A673 (cell line): Measurements from ENCODE around the gene EPHB6. TPM values are rescaled to one million over a fixed set of nuclear protein-coding genes. Genes with fewer than 3 reads are reported as not detected.

ENCODE experiments used
- BruUV-seq: library from RNA; stranded (reverse); fragments of 400-500 nt; replicated peaks from 2 replicates; lab custom pipeline; 2021; lab: Mats Ljungman, UMichigan
- CTCF ChIA-PET: fragments of 300-600 bp; sonication (Branson Sonifier 250); formaldehyde crosslinking; loops from one replicate; lab custom pipeline; 2022; ENCODE audit warnings: antibody characterized with exemption; lab: Charles Lee
- POLR2A ChIA-PET: fragments of 300-600 bp; sonication (Branson Sonifier 250); formaldehyde crosslinking; loops from one replicate; lab custom pipeline; 2022; ENCODE audit warnings: antibody characterized with exemption; ENCODE audit not compliant: low non-redundant PET; lab: Charles Lee
- DNase-seq: peaks from one replicate; pipeline ENCODE4 v3.0.0-alpha.2; 2015; ENCODE audit warnings: low spot score
- H3K27ac ChIP-seq: fragments of 200-600 bp; sonication (generic); 2 replicates; pipeline ENCODE4 v1.5.1; 2016; ENCODE audit warnings: mixed run types, low read depth, mild to moderate bottlenecking, mixed read lengths, antibody characterized with exemption, low read length; ENCODE audit not compliant: poor library complexity, severe bottlenecking
- H3K27me3 ChIP-seq: fragments of 200-600 bp; sonication (generic); replicated peaks from 2 replicates; pipeline ENCODE4 v1.6.1; 2017; ENCODE audit warnings: mixed run types, low read depth, mild to moderate bottlenecking, mixed read lengths, antibody characterized with exemption, low read length; ENCODE audit not compliant: insufficient read depth, poor library complexity
- H3K36me3 ChIP-seq: fragments of 200-600 bp; sonication (generic); 2 replicates; pipeline ENCODE4 v1.6.1; 2016; ENCODE audit warnings: mixed run types, mild to moderate bottlenecking, mixed read lengths, antibody characterized with exemption, low read length; ENCODE audit not compliant: insufficient read depth, poor library complexity, severe bottlenecking
- H3K4me1 ChIP-seq: fragments of 200-600 bp; sonication (generic); 2 replicates; pipeline ENCODE4 v1.6.1; 2017; ENCODE audit warnings: mixed run types, mild to moderate bottlenecking, mixed read lengths, antibody characterized with exemption, low read length; ENCODE audit not compliant: insufficient read depth, poor library complexity, severe bottlenecking
- H3K4me3 ChIP-seq: fragments of 200-600 bp; sonication (generic); 2 replicates; pipeline ENCODE4 v1.5.1; 2016; ENCODE audit warnings: low read depth, mixed run types, mild to moderate bottlenecking, mixed read lengths, low read length; ENCODE audit not compliant: poor library complexity, severe bottlenecking
- H3K9me3 ChIP-seq: fragments of 200-600 bp; sonication (generic); 2 replicates; pipeline ENCODE4 v1.6.1; 2016; ENCODE audit warnings: mixed run types, low read depth, mild to moderate bottlenecking, mixed read lengths, antibody characterized with exemption, low read length; ENCODE audit not compliant: poor library complexity, severe bottlenecking
- EZH2 ChIP-seq: fragments of 200-600 bp; sonication (generic); IDR thresholded peaks from 2 replicates; pipeline ENCODE4 v1.6.1; 2017; ENCODE audit warnings: borderline replicate concordance, low read depth, mild to moderate bottlenecking, mixed read lengths, antibody characterized with exemption, low read length; ENCODE audit not compliant: poor library complexity, severe bottlenecking
- intact Hi-C: fragments of 100-400 bp; cut with micrococcal nuclease; formaldehyde crosslinking; loops from one replicate; pipeline ENCODE4 v1.10.0; 2022; ENCODE audit not compliant: unreplicated experiment
- total RNA-seq: library from RNA; stranded (reverse); gene quantifications from 2 replicates; pipeline ENCODE4 v1.2.3, GENCODE V29; 2021
- TF ChIP-seq, protein P1 (sequence below): fragments of 300-800, 200-600 bp; sonication (generic); conservative IDR thresholded peaks from 2 replicates; pipeline ENCODE4 v1.5.1; 2017; ENCODE audit warnings: low read depth, mild to moderate bottlenecking, antibody characterized with exemption, low read length, moderate library complexity, mixed read lengths

EPHB6 gene
- total RNA-seq, 1 experiment from 2014 or later: 0.49 TPM

DNA sequence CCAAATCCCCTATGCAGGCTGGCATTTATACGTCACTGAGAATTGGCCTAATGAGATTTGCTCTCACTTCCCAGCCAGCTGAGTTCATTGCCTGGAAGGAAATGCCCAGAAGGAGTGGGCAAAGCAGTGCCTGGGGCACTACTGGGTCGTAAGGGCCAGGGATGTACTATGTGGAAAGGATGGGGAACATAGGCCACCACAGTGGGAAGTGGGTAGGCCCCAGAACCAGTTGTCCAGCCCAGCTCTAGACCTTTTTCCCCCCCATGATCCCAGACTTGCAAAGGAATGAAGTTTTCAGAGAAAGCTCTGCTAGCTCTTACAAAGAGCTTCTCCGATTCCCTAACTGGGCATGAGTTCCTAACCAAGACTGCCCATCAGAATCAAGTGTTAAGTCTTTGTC lies 64.8 kb downstream of the EPHB6 start:
- DNase-seq: no peak
- POLR2A ChIA-PET: no interaction called here
- CTCF ChIA-PET: no interaction called here
- TF ChIP-seq, protein P1, sequence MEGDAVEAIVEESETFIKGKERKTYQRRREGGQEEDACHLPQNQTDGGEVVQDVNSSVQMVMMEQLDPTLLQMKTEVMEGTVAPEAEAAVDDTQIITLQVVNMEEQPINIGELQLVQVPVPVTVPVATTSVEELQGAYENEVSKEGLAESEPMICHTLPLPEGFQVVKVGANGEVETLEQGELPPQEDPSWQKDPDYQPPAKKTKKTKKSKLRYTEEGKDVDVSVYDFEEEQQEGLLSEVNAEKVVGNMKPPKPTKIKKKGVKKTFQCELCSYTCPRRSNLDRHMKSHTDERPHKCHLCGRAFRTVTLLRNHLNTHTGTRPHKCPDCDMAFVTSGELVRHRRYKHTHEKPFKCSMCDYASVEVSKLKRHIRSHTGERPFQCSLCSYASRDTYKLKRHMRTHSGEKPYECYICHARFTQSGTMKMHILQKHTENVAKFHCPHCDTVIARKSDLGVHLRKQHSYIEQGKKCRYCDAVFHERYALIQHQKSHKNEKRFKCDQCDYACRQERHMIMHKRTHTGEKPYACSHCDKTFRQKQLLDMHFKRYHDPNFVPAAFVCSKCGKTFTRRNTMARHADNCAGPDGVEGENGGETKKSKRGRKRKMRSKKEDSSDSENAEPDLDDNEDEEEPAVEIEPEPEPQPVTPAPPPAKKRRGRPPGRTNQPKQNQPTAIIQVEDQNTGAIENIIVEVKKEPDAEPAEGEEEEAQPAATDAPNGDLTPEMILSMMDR: no peak
- TF ChIP-seq EZH2: no peak
- intact Hi-C loops: loop anchor here (5.0 kb wide), 1 partner anchor 47 kb away; no protein-coding TSS in a partner anchor
- peaks cover 26% of the 10 kb centered on the region for H3K27me3 ChIP-seq
- H3K27ac ChIP-seq: no peak overlapping the region
- no peaks in the 10 kb centered on the region for H3K36me3 ChIP-seq
- no TSS peak for BruUV-seq
- H3K9me3 ChIP-seq: no peaks in the 10 kb centered on the region
- H3K4me3 ChIP-seq: no peak overlapping the region
- no peaks in the 10 kb centered on the region for H3K4me1 ChIP-seq

Other genes starting within 250 kb of the EPHB6 start
- gene PRSS1, start 105.6 kb upstream of the EPHB6 start, total RNA-seq: not detected in 2 replicates
- not detected in 2 replicates for gene PRSS2, start 84.1 kb upstream of the EPHB6 start, total RNA-seq
- not detected in 2 replicates for gene TRPV6, start 30.7 kb downstream of the EPHB6 start, total RNA-seq
- gene TRPV5, start 78.7 kb downstream of the EPHB6 start, total RNA-seq: not detected in 2 replicates
- gene LLCFC1, start 84.4 kb downstream of the EPHB6 start, total RNA-seq: not detected in 2 replicates
- gene KEL, start 107.3 kb downstream of the EPHB6 start, total RNA-seq: not detected in 2 replicates
- not detected in 2 replicates for gene OR9A2, start 172.1 kb downstream of the EPHB6 start, total RNA-seq
- gene OR6V1, start 197.3 kb downstream of the EPHB6 start, total RNA-seq: not detected in 2 replicates